Endodermal cell (in vitro differentiated cells): ENCODE data around the gene DYNLRB1. TPM values are rescaled to one million over a fixed set of nuclear protein-coding genes. Genes with fewer than 3 reads are reported as not detected.
A peak's percentile ranks its signal among the peaks of the same experiment; 100 is the strongest.
"Not testable (repeated sequence)": the region's sequence is repeated elsewhere in the genome, so short reads cannot be mapped to it uniquely, and the experiment has no call there.

Experiments
- DNase-seq: peaks from one replicate; pipeline ENCODE4 v3.0.0-alpha.2; 2017
- H3K27ac ChIP-seq: 2 replicates; pipeline ENCODE4 v1.5.1; 2013; ENCODE audit warnings: mild to moderate bottlenecking, low read depth, low read length, moderate library complexity
- H3K27me3 ChIP-seq: 2 replicates; pipeline ENCODE4 v1.6.1; 2013; ENCODE audit warnings: mild to moderate bottlenecking, low read length, moderate library complexity; ENCODE audit not compliant: insufficient read depth, control insufficient read depth, poor library complexity, severe bottlenecking
- H3K36me3 ChIP-seq: 2 replicates; pipeline ENCODE4 v1.7.0; 2013; ENCODE audit warnings: mild to moderate bottlenecking, low read length, moderate library complexity; ENCODE audit not compliant: control insufficient read depth, insufficient read depth
- H3K4me1 ChIP-seq: one replicate; pipeline ENCODE4 v1.7.0; 2013; ENCODE audit warnings: low read length; ENCODE audit not compliant: control insufficient read depth, insufficient read depth
- H3K4me3 ChIP-seq: 2 replicates; pipeline ENCODE4 v1.5.1; 2013; ENCODE audit warnings: mild to moderate bottlenecking, low read length, moderate library complexity
- H3K9ac ChIP-seq: 2 replicates; pipeline ENCODE4 v1.6.1; 2013; ENCODE audit warnings: mild to moderate bottlenecking, low read length, moderate library complexity; ENCODE audit not compliant: poor library complexity, severe bottlenecking; ENCODE audit errors: extremely low read depth
- H3K9me3 ChIP-seq: 2 replicates; pipeline ENCODE4 v1.6.1; 2013; ENCODE audit warnings: mild to moderate bottlenecking, low read length, moderate library complexity; ENCODE audit not compliant: control insufficient read depth
- H3K27ac Mint-ChIP-seq: 2 replicates; pipeline ENCODE4 v1.8.0; 2020; ENCODE audit warnings: mixed read lengths
- H3K27me3 Mint-ChIP-seq: 2 replicates; pipeline ENCODE4 v1.8.0; 2021; ENCODE audit warnings: mild to moderate bottlenecking, mixed read lengths; ENCODE audit not compliant: insufficient read depth
- H3K36me3 Mint-ChIP-seq: 2 replicates; pipeline ENCODE4 v1.8.0; 2020; ENCODE audit warnings: low read depth, mixed read lengths
- H3K4me1 Mint-ChIP-seq: 2 replicates; pipeline ENCODE4 v1.8.0; 2020; ENCODE audit warnings: mixed read lengths
- H3K4me3 Mint-ChIP-seq: 2 replicates; pipeline ENCODE4 v1.8.0; 2020; ENCODE audit warnings: mild to moderate bottlenecking, moderate library complexity, mixed read lengths
- H3K9me3 Mint-ChIP-seq: 2 replicates; pipeline ENCODE4 v1.8.0; 2020; ENCODE audit warnings: mild to moderate bottlenecking, mixed read lengths
- CTCF ChIP-seq: fragments of 200-600 bp; sonication (generic); conservative IDR thresholded peaks from 2 replicates; pipeline ENCODE4 v1.5.0; 2021; ENCODE audit warnings: antibody characterized with exemption, mild to moderate bottlenecking
- WGBS, 2 experiments: methylation state at CpG; one replicate each; pipeline versions ENCODE4 v1.1.5 to v1.1.7; 2013; ENCODE audit warnings: missing lambda C conversion rate in 2 of 2, mixed read lengths in 1 of 2; ENCODE audit not compliant: insufficient coverage in 1 of 2, insufficient read length in 1 of 2; 5-methylcytosine and 5-hydroxymethylcytosine counted together
- total RNA-seq, 2 donors: library from RNA; stranded (reverse); fragmentation: NEBNext Ultra II Directional in 1 of 2; extraction: Animal tissue kit (Norgen Biotek cat#: 25700) in 1 of 2; gene quantifications; 2 replicates in 1 of 2; 3 replicates in 1 of 2; pipeline ENCODE4 v1.2.1, GENCODE V29; 2021

Gene DYNLRB1
- total RNA-seq, 2 donors from 2014 or later, result 194 to 213 TPM

GRCh38 chr20:34495916-34496315, 20.3 kb upstream of the DYNLRB1 start:
- Mint-ChIP-seq H3K36me3 (peaks cover 85% of the 10 kb centered on the region), H3K27ac (no peak overlapping the region), H3K4me1 (no peaks in the 10 kb centered on the region), H3K27me3 (no peaks in the 10 kb centered on the region), H3K4me3 (no peak overlapping the region), H3K9me3 (peaks cover 25% of the 10 kb centered on the region)
- 100% methylated on average over 1 of the region's 1 CpG for WGBS, 2 experiments
- Histone ChIP-seq H3K4me1 (no peaks in the 10 kb centered on the region), H3K9ac (no peak overlapping the region), H3K27ac (no peak overlapping the region), H3K27me3 (no peaks in the 10 kb centered on the region), H3K4me3 (no peak overlapping the region), H3K9me3 (peaks cover 37% of the 10 kb centered on the region), H3K36me3 (peaks cover 94% of the 10 kb centered on the region)
- no peak for DNase-seq
- TF ChIP-seq CTCF, result no peak

- H3K4me3 ChIP-seq, DNase-seq, H3K27me3 ChIP-seq, H3K27ac ChIP-seq, H3K4me1 Mint-ChIP-seq, H3K4me1 ChIP-seq, H3K9ac ChIP-seq, H3K27ac Mint-ChIP-seq, H3K4me3 Mint-ChIP-seq, H3K27me3 Mint-ChIP-seq: not testable (repeated sequence)
- H3K9me3 Mint-ChIP-seq, result peaks cover 25% of the 10 kb centered on the region
- H3K36me3 Mint-ChIP-seq, result peaks cover 79% of the 10 kb centered on the region
- WGBS, 2 experiments, result 94 to 95% methylated on average over 6 of the region's 6 CpGs
- peaks cover 37% of the 10 kb centered on the region for H3K9me3 ChIP-seq
- H3K36me3 ChIP-seq, result peaks cover 80% of the 10 kb centered on the region
Measured at GRCh38 chr20:34497596-34497995, 18.6 kb upstream of the DYNLRB1 start.

GRCh38 chr20:34500823-34501222, 15.4 kb upstream of the DYNLRB1 start:
- Histone ChIP-seq H3K4me1 (no peaks in the 10 kb centered on the region), H3K36me3 (peaks cover 81% of the 10 kb centered on the region), H3K27me3 (no peaks in the 10 kb centered on the region), H3K9ac (no peak overlapping the region), H3K9me3 (peaks cover 37% of the 10 kb centered on the region), H3K4me3 (no peak overlapping the region), H3K27ac (no peak overlapping the region)
- no peaks in the 10 kb centered on the region for H3K27me3 Mint-ChIP-seq
- peaks cover 76% of the 10 kb centered on the region for H3K36me3 Mint-ChIP-seq
- no peak for TF ChIP-seq CTCF
- H3K9me3 Mint-ChIP-seq, result peaks cover 25% of the 10 kb centered on the region
- DNase-seq, result no peak
- H3K4me1 Mint-ChIP-seq, result no peaks in the 10 kb centered on the region
- WGBS, 2 experiments, result 100% methylated on average over 1 of the region's 1 CpG; no CpG with 5 or more reads in 1 of the 2 experiments
- no peak overlapping the region for H3K27ac Mint-ChIP-seq
- no peak overlapping the region for H3K4me3 Mint-ChIP-seq

- peaks cover 12% of the 10 kb centered on the region for H3K4me1 Mint-ChIP-seq
- H3K4me3 Mint-ChIP-seq, result no peak overlapping the region
- Histone ChIP-seq H3K9me3 (no peaks in the 10 kb centered on the region), H3K27ac (no peak overlapping the region), H3K9ac (no peak overlapping the region), H3K4me1 (no peaks in the 10 kb centered on the region), H3K36me3 (peaks cover 85% of the 10 kb centered on the region), H3K27me3 (no peaks in the 10 kb centered on the region), H3K4me3 (no peak overlapping the region)
- peaks cover 68% of the 10 kb centered on the region for H3K36me3 Mint-ChIP-seq
- TF ChIP-seq CTCF, result no peak
- peak overlapping the region; percentile 69 for H3K27ac Mint-ChIP-seq
- DNase-seq, result no peak
- 91 to 92% methylated on average over 3 of the region's 3 CpGs for WGBS, 2 experiments
- H3K9me3 Mint-ChIP-seq, result no peaks in the 10 kb centered on the region
- H3K27me3 Mint-ChIP-seq, result no peaks in the 10 kb centered on the region
Measured at GRCh38 chr20:34506480-34506879, 9.7 kb upstream of the DYNLRB1 start.
